SK-N-SH treated with all-trans-retinoic acid at 6 μM for 48 hours (cell line): ENCODE data around the gene DCBLD1.

Source experiments
- ATAC-seq: fragments of 200-7000 bp; cut with Tn5 transposase; 3 replicates; pipeline ENCODE4 v1.9.1; 2020; ENCODE audit warnings: mild to moderate bottlenecking, moderate library complexity
- BACH2 ChIP-seq: fragments of 250-450 bp; sonication (Bioruptor Pico); IDR thresholded peaks from 2 replicates; pipeline ENCODE4 v1.9.0; 2021; ENCODE audit warnings: mild to moderate bottlenecking, borderline replicate concordance
- CREB5 ChIP-seq: fragments of 250-450 bp; sonication (Bioruptor Pico); IDR thresholded peaks from 2 replicates; pipeline ENCODE4 v1.5.1; 2020; ENCODE audit warnings: low read depth, mild to moderate bottlenecking, moderate library complexity
- CSDC2 ChIP-seq: fragments of 250-450 bp; sonication (Bioruptor Pico); IDR thresholded peaks from 2 replicates; pipeline ENCODE4 v1.5.0; 2020; ENCODE audit warnings: mild to moderate bottlenecking, moderate library complexity
- CSRNP3 ChIP-seq: fragments of 250-450 bp; sonication (Bioruptor Pico); IDR thresholded peaks from 2 replicates; pipeline ENCODE4 v1.5.1; 2021; ENCODE audit warnings: mild to moderate bottlenecking, moderate library complexity
- GLIS3 ChIP-seq: fragments of 250-450 bp; sonication (Bioruptor Pico); IDR thresholded peaks from 2 replicates; pipeline ENCODE4 v1.5.0; 2020; ENCODE audit warnings: mild to moderate bottlenecking, moderate library complexity
- ISL1 ChIP-seq: fragments of 250-450 bp; sonication (Bioruptor Pico); IDR thresholded peaks from 2 replicates; pipeline ENCODE4 v2.1.2; 2022; ENCODE audit warnings: mild to moderate bottlenecking, moderate library complexity
- OSR1 ChIP-seq: fragments of 250-450 bp; sonication (Bioruptor Pico); IDR thresholded peaks from 2 replicates; pipeline ENCODE4 v1.8.0; 2022; ENCODE audit warnings: moderate library complexity, mild to moderate bottlenecking, inconsistent platforms
- PPARA ChIP-seq: fragments of 250-450 bp; sonication (Bioruptor Pico); IDR thresholded peaks from 2 replicates; pipeline ENCODE4 v1.5.0; 2020; ENCODE audit warnings: mild to moderate bottlenecking, borderline replicate concordance
- RARB ChIP-seq: fragments of 250-450 bp; sonication (Bioruptor Pico); IDR thresholded peaks from 2 replicates; pipeline ENCODE4 v1.8.0; 2021; ENCODE audit warnings: mild to moderate bottlenecking, moderate library complexity
- SNAI2 ChIP-seq: fragments of 250-450 bp; sonication (Bioruptor Pico); IDR thresholded peaks from 2 replicates; pipeline ENCODE4 v1.5.0; 2020; ENCODE audit warnings: mild to moderate bottlenecking, moderate library complexity
- TCF4 ChIP-seq: fragments of 250-450 bp; sonication (Bioruptor Pico); IDR thresholded peaks from 2 replicates; pipeline ENCODE4 v1.8.0; 2021; ENCODE audit warnings: mild to moderate bottlenecking, moderate library complexity, borderline replicate concordance
- TOX ChIP-seq: fragments of 250-450 bp; sonication (Bioruptor Pico); IDR thresholded peaks from 2 replicates; pipeline ENCODE4 v1.8.0; 2021; ENCODE audit warnings: mild to moderate bottlenecking, moderate library complexity, borderline replicate concordance
- ZC3H10 ChIP-seq: fragments of 250-450 bp; sonication (Bioruptor Pico); IDR thresholded peaks from 2 replicates; pipeline ENCODE4 v1.5.1; 2021; ENCODE audit warnings: mild to moderate bottlenecking, moderate library complexity
- ZFP3 ChIP-seq: fragments of 250-450 bp; sonication (Bioruptor Pico); IDR thresholded peaks from 2 replicates; pipeline ENCODE4 v1.5.0; 2020; ENCODE audit warnings: mild to moderate bottlenecking, moderate library complexity
- ZFP30 ChIP-seq: fragments of 450-650 bp; formaldehyde crosslinking; IDR thresholded peaks from 2 replicates; pipeline ENCODE4 v1.5.0; 2022; ENCODE audit warnings: mild to moderate bottlenecking, moderate library complexity
- ZNF565 ChIP-seq: fragments of 450-650 bp; formaldehyde crosslinking; conservative IDR thresholded peaks from 2 replicates; pipeline ENCODE4 v1.5.0; 2020; ENCODE audit warnings: low read depth, mild to moderate bottlenecking, moderate library complexity
- ZNF70 ChIP-seq: fragments of 450-650 bp; formaldehyde crosslinking; IDR thresholded peaks from 2 replicates; pipeline ENCODE4 v1.5.0; 2020; ENCODE audit warnings: mild to moderate bottlenecking, moderate library complexity
- ZNF8 ChIP-seq: fragments of 450-650 bp; formaldehyde crosslinking; IDR thresholded peaks from 2 replicates; pipeline ENCODE4 v1.5.0; 2020; ENCODE audit warnings: mild to moderate bottlenecking, moderate library complexity
- TF ChIP-seq, protein P1 (sequence below): fragments of 250-450 bp; sonication (Bioruptor Pico); IDR thresholded peaks from 2 replicates; pipeline ENCODE4 v1.5.0; 2020; ENCODE audit warnings: mild to moderate bottlenecking, moderate library complexity
- TF ChIP-seq, protein P2 (sequence below): fragments of 250-450 bp; sonication (Bioruptor Pico); IDR thresholded peaks from 2 replicates; pipeline ENCODE4 v1.8.0; 2021; ENCODE audit warnings: low read depth, mild to moderate bottlenecking, moderate library complexity, borderline replicate concordance
- TF ChIP-seq, protein P3 (sequence below): fragments of 250-450 bp; sonication (Bioruptor Pico); IDR thresholded peaks from 2 replicates; pipeline ENCODE4 v1.8.0; 2020; ENCODE audit warnings: mild to moderate bottlenecking, moderate library complexity, borderline replicate concordance

Gene DCBLD1

GRCh38 chr6:117555882-117556498, 73.5 kb downstream of the DCBLD1 start:
- ATAC-seq: peak; percentile 48
- TF ChIP-seq TCF4 (no peak), BACH2 (CRISPR knock-in tag) (no peak), RARB (no peak), SNAI2 (CRISPR knock-in tag) (no peak), OSR1 (no peak), CREB5 (no peak), TOX (CRISPR knock-in tag) (no peak), ISL1 (no peak), ZNF70 (no peak), ZFP3 (CRISPR knock-in tag) (no peak)
- TF ChIP-seq, protein P1, sequence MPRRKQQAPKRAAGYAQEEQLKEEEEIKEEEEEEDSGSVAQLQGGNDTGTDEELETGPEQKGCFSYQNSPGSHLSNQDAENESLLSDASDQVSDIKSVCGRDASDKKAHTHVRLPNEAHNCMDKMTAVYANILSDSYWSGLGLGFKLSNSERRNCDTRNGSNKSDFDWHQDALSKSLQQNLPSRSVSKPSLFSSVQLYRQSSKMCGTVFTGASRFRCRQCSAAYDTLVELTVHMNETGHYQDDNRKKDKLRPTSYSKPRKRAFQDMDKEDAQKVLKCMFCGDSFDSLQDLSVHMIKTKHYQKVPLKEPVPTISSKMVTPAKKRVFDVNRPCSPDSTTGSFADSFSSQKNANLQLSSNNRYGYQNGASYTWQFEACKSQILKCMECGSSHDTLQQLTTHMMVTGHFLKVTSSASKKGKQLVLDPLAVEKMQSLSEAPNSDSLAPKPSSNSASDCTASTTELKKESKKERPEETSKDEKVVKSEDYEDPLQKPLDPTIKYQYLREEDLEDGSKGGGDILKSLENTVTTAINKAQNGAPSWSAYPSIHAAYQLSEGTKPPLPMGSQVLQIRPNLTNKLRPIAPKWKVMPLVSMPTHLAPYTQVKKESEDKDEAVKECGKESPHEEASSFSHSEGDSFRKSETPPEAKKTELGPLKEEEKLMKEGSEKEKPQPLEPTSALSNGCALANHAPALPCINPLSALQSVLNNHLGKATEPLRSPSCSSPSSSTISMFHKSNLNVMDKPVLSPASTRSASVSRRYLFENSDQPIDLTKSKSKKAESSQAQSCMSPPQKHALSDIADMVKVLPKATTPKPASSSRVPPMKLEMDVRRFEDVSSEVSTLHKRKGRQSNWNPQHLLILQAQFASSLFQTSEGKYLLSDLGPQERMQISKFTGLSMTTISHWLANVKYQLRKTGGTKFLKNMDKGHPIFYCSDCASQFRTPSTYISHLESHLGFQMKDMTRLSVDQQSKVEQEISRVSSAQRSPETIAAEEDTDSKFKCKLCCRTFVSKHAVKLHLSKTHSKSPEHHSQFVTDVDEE (CRISPR knock-in tag): no peak
- TF ChIP-seq, protein P2, sequence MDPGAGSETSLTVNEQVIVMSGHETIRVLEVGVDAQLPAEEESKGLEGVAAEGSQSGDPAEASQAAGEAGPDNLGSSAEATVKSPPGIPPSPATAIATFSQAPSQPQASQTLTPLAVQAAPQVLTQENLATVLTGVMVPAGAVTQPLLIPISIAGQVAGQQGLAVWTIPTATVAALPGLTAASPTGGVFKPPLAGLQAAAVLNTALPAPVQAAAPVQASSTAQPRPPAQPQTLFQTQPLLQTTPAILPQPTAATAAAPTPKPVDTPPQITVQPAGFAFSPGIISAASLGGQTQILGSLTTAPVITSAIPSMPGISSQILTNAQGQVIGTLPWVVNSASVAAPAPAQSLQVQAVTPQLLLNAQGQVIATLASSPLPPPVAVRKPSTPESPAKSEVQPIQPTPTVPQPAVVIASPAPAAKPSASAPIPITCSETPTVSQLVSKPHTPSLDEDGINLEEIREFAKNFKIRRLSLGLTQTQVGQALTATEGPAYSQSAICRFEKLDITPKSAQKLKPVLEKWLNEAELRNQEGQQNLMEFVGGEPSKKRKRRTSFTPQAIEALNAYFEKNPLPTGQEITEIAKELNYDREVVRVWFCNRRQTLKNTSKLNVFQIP (CRISPR knock-in tag): no peak
- TF ChIP-seq, all 23 proteins: peak for 0

- ATAC-seq: no peak
- no peak for TF ChIP-seq ZC3H10
- no peak for TF ChIP-seq BACH2 (CRISPR knock-in tag)
- no peak for TF ChIP-seq TOX (CRISPR knock-in tag)
- TF ChIP-seq GLIS3: no peak
- TF ChIP-seq TCF4: no peak
- TF ChIP-seq ZNF8: no peak
- no peak for TF ChIP-seq ZNF565 (CRISPR knock-in tag)
- TF ChIP-seq PPARA (CRISPR knock-in tag): no peak
- TF ChIP-seq CSDC2 (CRISPR knock-in tag): no peak
- TF ChIP-seq, protein P3, sequence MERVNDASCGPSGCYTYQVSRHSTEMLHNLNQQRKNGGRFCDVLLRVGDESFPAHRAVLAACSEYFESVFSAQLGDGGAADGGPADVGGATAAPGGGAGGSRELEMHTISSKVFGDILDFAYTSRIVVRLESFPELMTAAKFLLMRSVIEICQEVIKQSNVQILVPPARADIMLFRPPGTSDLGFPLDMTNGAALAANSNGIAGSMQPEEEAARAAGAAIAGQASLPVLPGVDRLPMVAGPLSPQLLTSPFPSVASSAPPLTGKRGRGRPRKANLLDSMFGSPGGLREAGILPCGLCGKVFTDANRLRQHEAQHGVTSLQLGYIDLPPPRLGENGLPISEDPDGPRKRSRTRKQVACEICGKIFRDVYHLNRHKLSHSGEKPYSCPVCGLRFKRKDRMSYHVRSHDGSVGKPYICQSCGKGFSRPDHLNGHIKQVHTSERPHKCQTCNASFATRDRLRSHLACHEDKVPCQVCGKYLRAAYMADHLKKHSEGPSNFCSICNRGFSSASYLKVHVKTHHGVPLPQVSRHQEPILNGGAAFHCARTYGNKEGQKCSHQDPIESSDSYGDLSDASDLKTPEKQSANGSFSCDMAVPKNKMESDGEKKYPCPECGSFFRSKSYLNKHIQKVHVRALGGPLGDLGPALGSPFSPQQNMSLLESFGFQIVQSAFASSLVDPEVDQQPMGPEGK (CRISPR knock-in tag): no peak
- TF ChIP-seq ZFP30 (CRISPR knock-in tag): no peak
- no peak for TF ChIP-seq CSRNP3 (CRISPR knock-in tag)
- TF ChIP-seq OSR1: no peak
- no peak for TF ChIP-seq ISL1
Observed at GRCh38 chr6:117557951-117558350, 75.5 kb downstream of the DCBLD1 start.

DNA sequence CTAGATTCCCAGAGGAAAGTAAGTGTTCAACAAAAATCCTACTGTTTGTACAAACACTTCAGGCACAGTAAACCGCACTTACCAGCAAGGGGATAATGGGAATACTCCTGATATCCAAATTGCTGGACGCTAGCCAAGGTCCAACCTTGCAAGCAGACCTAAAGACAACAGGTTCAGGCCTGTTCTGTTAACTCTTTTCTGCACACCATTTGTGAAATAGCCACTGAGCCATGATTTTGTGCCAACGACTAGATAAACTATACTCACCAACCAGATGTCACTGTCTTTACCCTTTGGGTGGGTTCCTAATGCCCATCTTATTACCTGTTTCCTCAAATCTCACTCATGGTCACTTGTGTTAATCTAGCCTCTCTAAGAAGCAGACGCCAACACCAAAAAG, 76.3 kb downstream of the DCBLD1 start:
- ATAC-seq: no peak
- TF ChIP-seq, protein P1 (CRISPR knock-in tag): no peak
- TF ChIP-seq ZNF8 (no peak), CSDC2 (CRISPR knock-in tag) (no peak), SNAI2 (CRISPR knock-in tag) (no peak), ZNF565 (CRISPR knock-in tag) (no peak), ZFP3 (CRISPR knock-in tag) (no peak), ZFP30 (CRISPR knock-in tag) (no peak), ZC3H10 (no peak), ISL1 (no peak)
- TF ChIP-seq, protein P2 (CRISPR knock-in tag): no peak
